ENCODE measurements around the gene LMO7.

The LMO7 gene

DNA sequence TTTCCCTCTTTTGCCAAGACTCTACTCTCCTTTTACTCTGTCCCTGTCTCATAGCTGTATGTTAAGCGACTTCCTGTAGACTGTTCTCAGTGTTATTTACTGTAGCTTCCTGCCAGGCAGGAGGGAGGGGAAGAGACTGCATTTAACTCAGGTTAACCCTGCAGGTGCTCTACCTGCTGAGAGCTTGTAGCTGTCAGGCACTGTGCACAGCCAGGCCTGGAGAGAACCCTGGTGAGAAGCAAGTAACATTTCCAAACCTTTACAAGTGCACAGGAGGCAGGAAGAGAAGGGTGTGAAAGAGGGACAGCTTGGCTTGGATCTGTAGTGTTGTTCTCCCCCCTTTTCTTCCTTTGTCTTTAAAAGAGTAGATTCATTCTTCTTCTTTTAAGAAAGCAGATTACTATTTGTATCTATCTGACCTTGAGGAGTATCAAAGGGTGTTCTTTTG is 167.1 kb downstream of the LMO7 start:
- Histone ChIP-seq H3K23ac (ENCODE audit: low read length in 2 of 2) (no peak overlapping the region), H3K4ac (ENCODE audit: low read depth in 1 of 2, low read length in 2 of 2) (no peak overlapping the region), H2BK12ac (ENCODE audit: low read length in 2 of 2) (peak overlapping the region in 1 of 2 experiments; percentile 10), H2BK120ac (ENCODE audit: low read depth, low read length) (no peak overlapping the region), H2BK15ac (ENCODE audit: low read depth, poor library complexity, severe bottlenecking) (no peak overlapping the region), H2BK5ac (ENCODE audit: low read depth, low read length, poor library complexity, severe bottlenecking) (no peak overlapping the region), H2AFZ (ENCODE audit: low read depth, low read length) (no peak overlapping the region), H3K4me1 (ENCODE audit: control insufficient read depth, insufficient read depth, low read depth, low read length) (peaks cover 2% of the 10 kb centered on the region), H3K79me1 (replicated peaks; ENCODE audit: low read length, poor library complexity, severe bottlenecking) (peaks cover 16% of the 10 kb centered on the region), H4K8ac (ENCODE audit: low read length) (no peak overlapping the region), H3K18ac (ENCODE audit: low read depth in 1 of 2, low read length in 2 of 2) (peak overlapping the region in 1 of 2 experiments; percentile 45), H3K9ac (ENCODE audit: low read length) (no peak overlapping the region), H2AK5ac (ENCODE audit: low read length, severe bottlenecking) (no peak overlapping the region), H4K91ac (ENCODE audit: low read length) (no peak overlapping the region), H3K4me2 (ENCODE audit: low read length, poor library complexity, severe bottlenecking) (no peak overlapping the region), H3K27ac (ENCODE audit: low read length, poor library complexity, severe bottlenecking) (no peak overlapping the region), H3K9me3 (ENCODE audit: control insufficient read depth, low read length) (no peaks in the 10 kb centered on the region), H3K27me3 (ENCODE audit: control insufficient read depth in 1 of 2, insufficient read depth in 1 of 2, low read length in 2 of 2) (no peaks in the 10 kb centered on the region), H3K4me3 (ENCODE audit: insufficient read depth in 1 of 2, low read depth in 1 of 2, low read length in 2 of 2) (no peak overlapping the region), H3K36me3 (ENCODE audit: control insufficient read depth in 1 of 2, insufficient read depth in 2 of 2, low read depth in 1 of 2, low read length in 2 of 2) (peaks cover 15 to 77% of the 10 kb centered on the region in 2 experiments), H3K14ac (ENCODE audit: low read length in 2 of 2) (no peak overlapping the region)
- no peak for DNase-seq
- WGBS = 0% methylated on average over 1 of the region's 1 CpG

DNA sequence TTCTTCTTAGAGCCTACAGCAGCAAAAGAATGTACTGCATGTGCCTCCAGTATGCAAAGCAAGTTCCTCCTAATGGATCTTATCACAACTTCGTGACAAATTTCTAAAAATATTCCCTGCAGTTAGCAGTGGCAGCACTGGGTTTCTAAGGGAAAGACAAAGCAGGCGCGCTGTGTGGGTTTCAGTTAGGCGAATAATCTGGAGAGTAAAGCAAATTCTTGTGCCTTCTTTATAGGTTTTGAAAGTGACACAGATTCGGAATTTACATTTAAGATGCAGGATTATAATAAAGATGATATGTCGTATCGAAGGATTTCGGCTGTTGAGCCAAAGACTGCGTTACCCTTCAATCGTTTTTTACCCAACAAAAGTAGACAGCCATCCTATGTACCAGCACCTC is 167.9 kb downstream of the LMO7 start:
- Histone ChIP-seq H3K9me3 (ENCODE audit: control insufficient read depth, low read length) (no peaks in the 10 kb centered on the region), H3K4me3 (ENCODE audit: insufficient read depth in 1 of 2, low read depth in 1 of 2, low read length in 2 of 2) (no peak overlapping the region), H3K18ac (ENCODE audit: low read depth in 1 of 2, low read length in 2 of 2) (no peak overlapping the region), H3K36me3 (ENCODE audit: control insufficient read depth in 1 of 2, insufficient read depth in 2 of 2, low read depth in 1 of 2, low read length in 2 of 2) (peaks cover 15 to 74% of the 10 kb centered on the region in 2 experiments), H2AK5ac (ENCODE audit: low read length, severe bottlenecking) (no peak overlapping the region), H2AFZ (ENCODE audit: low read depth, low read length) (no peak overlapping the region), H4K91ac (ENCODE audit: low read length) (no peak overlapping the region), H3K27ac (ENCODE audit: low read length, poor library complexity, severe bottlenecking) (no peak overlapping the region), H3K23ac (ENCODE audit: low read length in 2 of 2) (no peak overlapping the region), H2BK120ac (ENCODE audit: low read depth, low read length) (no peak overlapping the region), H3K4ac (ENCODE audit: low read depth in 1 of 2, low read length in 2 of 2) (no peak overlapping the region), H3K9ac (ENCODE audit: low read length) (no peak overlapping the region), H3K4me2 (ENCODE audit: low read length, poor library complexity, severe bottlenecking) (no peak overlapping the region), H3K79me1 (replicated peaks; ENCODE audit: low read length, poor library complexity, severe bottlenecking) (peaks cover 16% of the 10 kb centered on the region), H3K4me1 (ENCODE audit: control insufficient read depth, insufficient read depth, low read depth, low read length) (peaks cover 2% of the 10 kb centered on the region), H2BK5ac (ENCODE audit: low read depth, low read length, poor library complexity, severe bottlenecking) (no peak overlapping the region), H3K14ac (ENCODE audit: low read length in 2 of 2) (no peak overlapping the region), H2BK12ac (ENCODE audit: low read length in 2 of 2) (no peak overlapping the region), H3K27me3 (ENCODE audit: control insufficient read depth in 1 of 2, insufficient read depth in 1 of 2, low read length in 2 of 2) (no peaks in the 10 kb centered on the region), H2BK15ac (ENCODE audit: low read depth, poor library complexity, severe bottlenecking) (no peak overlapping the region), H4K8ac (ENCODE audit: low read length) (no peak overlapping the region)
- no peak for DNase-seq
- 86% methylated on average over 7 of the region's 10 CpGs for WGBS

DNA sequence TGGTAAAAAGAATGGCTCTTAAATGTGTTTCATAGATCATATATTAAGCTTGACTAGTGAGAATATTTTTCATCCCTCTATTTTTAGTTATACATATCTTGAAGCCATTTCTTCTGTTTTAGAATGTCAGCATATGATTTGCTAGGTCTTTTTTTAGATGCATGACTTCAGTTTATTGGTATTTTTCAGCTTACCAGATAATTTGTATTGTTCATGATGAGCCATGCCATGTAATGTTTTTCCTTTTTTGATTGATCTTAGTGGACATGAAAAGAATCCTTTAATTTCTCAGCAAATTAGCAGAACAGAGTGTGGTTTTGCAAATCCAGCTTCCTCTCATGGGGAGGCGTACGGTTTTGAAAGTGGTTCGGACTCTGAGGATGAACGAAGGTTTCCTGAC is 168.5 kb downstream of the LMO7 start:
- no peak overlapping the region for H4K91ac ChIP-seq (ENCODE audit: low read length)
- WGBS = 98% methylated on average over 4 of the region's 4 CpGs
- H3K9me3 ChIP-seq (ENCODE audit: control insufficient read depth, low read length) = no peaks in the 10 kb centered on the region
- peaks cover 16% of the 10 kb centered on the region for H3K79me1 ChIP-seq (replicated peaks; ENCODE audit: low read length, poor library complexity, severe bottlenecking)
- H3K27me3 ChIP-seq (ENCODE audit: control insufficient read depth in 1 of 2, insufficient read depth in 1 of 2, low read length in 2 of 2) = no peaks in the 10 kb centered on the region
- no peak overlapping the region for H3K27ac ChIP-seq (ENCODE audit: low read length, poor library complexity, severe bottlenecking)
- no peak overlapping the region for H2BK120ac ChIP-seq (ENCODE audit: low read depth, low read length)
- no peak overlapping the region for H3K14ac ChIP-seq (ENCODE audit: low read length in 2 of 2)
- no peak overlapping the region for H2BK12ac ChIP-seq (ENCODE audit: low read length in 2 of 2)
- peaks cover 15 to 69% of the 10 kb centered on the region in 2 experiments for H3K36me3 ChIP-seq (ENCODE audit: control insufficient read depth in 1 of 2, insufficient read depth in 2 of 2, low read depth in 1 of 2, low read length in 2 of 2)
- H3K4me3 ChIP-seq (ENCODE audit: insufficient read depth in 1 of 2, low read depth in 1 of 2, low read length in 2 of 2) = no peak overlapping the region
- no peak overlapping the region for H3K18ac ChIP-seq (ENCODE audit: low read depth in 1 of 2, low read length in 2 of 2)
- H2BK15ac ChIP-seq (ENCODE audit: low read depth, poor library complexity, severe bottlenecking) = no peak overlapping the region
- H2BK5ac ChIP-seq (ENCODE audit: low read depth, low read length, poor library complexity, severe bottlenecking) = no peak overlapping the region
- H3K23ac ChIP-seq (ENCODE audit: low read length in 2 of 2) = no peak overlapping the region
- H2AFZ ChIP-seq (ENCODE audit: low read depth, low read length) = no peak overlapping the region
- H2AK5ac ChIP-seq (ENCODE audit: low read length, severe bottlenecking) = no peak overlapping the region
- H3K4me2 ChIP-seq (ENCODE audit: low read length, poor library complexity, severe bottlenecking) = no peak overlapping the region
- H3K4me1 ChIP-seq (ENCODE audit: control insufficient read depth, insufficient read depth, low read depth, low read length) = peaks cover 2% of the 10 kb centered on the region
- DNase-seq = no peak
- no peak overlapping the region for H4K8ac ChIP-seq (ENCODE audit: low read length)
- no peak overlapping the region for H3K9ac ChIP-seq (ENCODE audit: low read length)
- H3K4ac ChIP-seq (ENCODE audit: low read depth in 1 of 2, low read length in 2 of 2) = no peak overlapping the region

DNA sequence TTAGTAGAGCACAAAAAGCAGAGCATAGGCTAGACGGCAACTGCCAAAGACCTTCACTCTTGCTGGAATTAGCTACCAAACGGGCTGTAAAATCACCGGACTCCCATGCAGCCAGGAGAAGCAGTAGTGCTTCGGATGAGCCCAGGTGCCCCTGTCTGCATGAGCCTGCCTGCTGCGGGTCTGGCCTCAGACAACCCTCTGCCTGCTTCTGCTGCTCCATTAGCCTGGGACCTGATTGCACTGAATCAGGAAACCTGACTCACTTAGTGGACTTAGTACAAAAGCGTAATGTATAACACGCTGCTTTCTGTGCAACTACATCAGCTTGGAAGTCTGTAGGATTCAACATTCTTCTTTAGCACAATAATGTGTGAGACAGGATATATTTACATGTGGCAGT is 170.0 kb downstream of the LMO7 start:
- Histone ChIP-seq H2AFZ (ENCODE audit: low read depth, low read length) (no peak overlapping the region), H2BK15ac (ENCODE audit: low read depth, poor library complexity, severe bottlenecking) (no peak overlapping the region), H3K27me3 (ENCODE audit: control insufficient read depth in 1 of 2, insufficient read depth in 1 of 2, low read length in 2 of 2) (no peaks in the 10 kb centered on the region), H3K18ac (ENCODE audit: low read depth in 1 of 2, low read length in 2 of 2) (no peak overlapping the region), H2BK5ac (ENCODE audit: low read depth, low read length, poor library complexity, severe bottlenecking) (no peak overlapping the region), H4K91ac (ENCODE audit: low read length) (no peak overlapping the region), H3K9me3 (ENCODE audit: control insufficient read depth, low read length) (no peaks in the 10 kb centered on the region), H3K23ac (ENCODE audit: low read length in 2 of 2) (no peak overlapping the region), H3K27ac (ENCODE audit: low read length, poor library complexity, severe bottlenecking) (no peak overlapping the region), H3K79me1 (replicated peaks; ENCODE audit: low read length, poor library complexity, severe bottlenecking) (peaks cover 16% of the 10 kb centered on the region), H3K4ac (ENCODE audit: low read depth in 1 of 2, low read length in 2 of 2) (no peak overlapping the region), H2AK5ac (ENCODE audit: low read length, severe bottlenecking) (no peak overlapping the region), H3K14ac (ENCODE audit: low read length in 2 of 2) (no peak overlapping the region), H3K36me3 (ENCODE audit: control insufficient read depth in 1 of 2, insufficient read depth in 2 of 2, low read depth in 1 of 2, low read length in 2 of 2) (peaks cover 12 to 65% of the 10 kb centered on the region in 2 experiments), H3K4me2 (ENCODE audit: low read length, poor library complexity, severe bottlenecking) (no peak overlapping the region), H3K4me1 (ENCODE audit: control insufficient read depth, insufficient read depth, low read depth, low read length) (peaks cover 2% of the 10 kb centered on the region), H2BK120ac (ENCODE audit: low read depth, low read length) (no peak overlapping the region), H4K8ac (ENCODE audit: low read length) (peak overlapping the region; percentile 33), H3K4me3 (ENCODE audit: insufficient read depth in 1 of 2, low read depth in 1 of 2, low read length in 2 of 2) (no peak overlapping the region), H3K9ac (ENCODE audit: low read length) (no peak overlapping the region), H2BK12ac (ENCODE audit: low read length in 2 of 2) (no peak overlapping the region)
- WGBS = 96% methylated on average over 7 of the region's 7 CpGs
- DNase-seq = no peak
